Measurements from ENCODE around the gene COL11A1. TPM values are rescaled to one million over a fixed set of nuclear protein-coding genes. Genes with fewer than 3 reads are reported as not detected.

The COL11A1 gene
- total RNA-seq, 1 experiment from 2014 or later = not detected

DNA sequence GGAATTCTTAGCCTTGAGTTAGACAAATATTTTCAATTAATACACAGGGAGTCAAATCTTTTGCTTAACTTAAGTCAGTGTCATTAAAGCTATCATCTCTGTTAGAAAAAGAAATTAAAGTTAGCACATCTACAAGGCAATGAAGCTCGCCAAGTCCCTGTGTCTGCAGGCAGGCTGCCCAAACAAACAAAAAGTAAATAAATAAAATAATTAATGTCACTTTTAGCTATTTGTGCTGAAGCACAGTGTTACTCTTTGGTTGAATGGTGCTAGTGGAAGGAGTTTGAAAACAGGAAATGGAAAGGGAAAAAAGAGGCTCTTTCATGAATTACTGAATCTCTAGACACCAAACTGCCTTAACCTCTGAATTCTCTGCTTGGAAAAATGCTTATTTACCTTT is 37.1 kb upstream of the COL11A1 start:
- H3K9me3 ChIP-seq (ENCODE audit: insufficient read depth, low read depth) = no peaks in the 10 kb centered on the region
- H4K20me1 ChIP-seq (ENCODE audit: insufficient read depth) = no peaks in the 10 kb centered on the region
- DNase-seq = no peak
- H2AFZ ChIP-seq = no peak overlapping the region
- CTCF ChIA-PET = no interaction called here
- intact Hi-C loops (cut with micrococcal nuclease; ENCODE audit: unreplicated experiment) = no loop called here
- no TSS peak for BruUV-seq (replicated peaks)
- H3K27ac ChIP-seq = no peak overlapping the region
- no peaks in the 10 kb centered on the region for H3K79me2 ChIP-seq (ENCODE audit: low read depth)
- H3K9me2 ChIP-seq (ENCODE audit: insufficient read depth) = no peaks in the 10 kb centered on the region
- no peak overlapping the region for H3K4me3 ChIP-seq
- no peak for TF ChIP-seq EZH2 (IDR thresholded peaks at IDR 0.05; ENCODE audit: low read depth)
- TF ChIP-seq, protein P1, sequence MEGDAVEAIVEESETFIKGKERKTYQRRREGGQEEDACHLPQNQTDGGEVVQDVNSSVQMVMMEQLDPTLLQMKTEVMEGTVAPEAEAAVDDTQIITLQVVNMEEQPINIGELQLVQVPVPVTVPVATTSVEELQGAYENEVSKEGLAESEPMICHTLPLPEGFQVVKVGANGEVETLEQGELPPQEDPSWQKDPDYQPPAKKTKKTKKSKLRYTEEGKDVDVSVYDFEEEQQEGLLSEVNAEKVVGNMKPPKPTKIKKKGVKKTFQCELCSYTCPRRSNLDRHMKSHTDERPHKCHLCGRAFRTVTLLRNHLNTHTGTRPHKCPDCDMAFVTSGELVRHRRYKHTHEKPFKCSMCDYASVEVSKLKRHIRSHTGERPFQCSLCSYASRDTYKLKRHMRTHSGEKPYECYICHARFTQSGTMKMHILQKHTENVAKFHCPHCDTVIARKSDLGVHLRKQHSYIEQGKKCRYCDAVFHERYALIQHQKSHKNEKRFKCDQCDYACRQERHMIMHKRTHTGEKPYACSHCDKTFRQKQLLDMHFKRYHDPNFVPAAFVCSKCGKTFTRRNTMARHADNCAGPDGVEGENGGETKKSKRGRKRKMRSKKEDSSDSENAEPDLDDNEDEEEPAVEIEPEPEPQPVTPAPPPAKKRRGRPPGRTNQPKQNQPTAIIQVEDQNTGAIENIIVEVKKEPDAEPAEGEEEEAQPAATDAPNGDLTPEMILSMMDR (conservative IDR thresholded peaks at IDR 0.05) = no peak
- no peaks in the 10 kb centered on the region for H3K36me3 ChIP-seq (ENCODE audit: low read depth)
- no peaks in the 10 kb centered on the region for H3K4me1 ChIP-seq (replicated peaks; ENCODE audit: insufficient read depth)
- no peak overlapping the region for H3K4me2 ChIP-seq
- H3K27me3 ChIP-seq (ENCODE audit: insufficient read depth, low read depth) = no peaks in the 10 kb centered on the region
- H3F3A ChIP-seq (ENCODE audit: insufficient read depth, low read depth) = no peaks in the 10 kb centered on the region
- POLR2A ChIA-PET (ENCODE audit: unreplicated experiment) = no interaction called here

DNA sequence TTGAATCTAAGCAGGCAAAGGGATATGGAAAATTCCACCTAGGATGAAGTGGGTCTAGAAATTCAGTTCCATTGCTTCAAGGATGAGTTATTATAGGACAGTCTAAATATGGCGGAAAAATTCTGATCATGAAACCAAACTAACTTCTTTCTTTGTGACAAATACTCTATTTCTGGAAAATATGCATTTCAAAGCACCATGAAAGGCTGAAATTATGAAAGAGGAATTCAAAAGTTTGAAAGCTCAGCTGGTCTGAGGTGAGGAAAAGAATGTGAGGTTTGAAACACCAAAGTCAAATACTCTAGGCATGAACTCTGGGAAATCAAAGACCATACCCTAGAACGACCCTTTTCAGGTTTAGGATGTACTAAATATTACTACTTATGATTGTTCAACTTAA is 36.4 kb upstream of the COL11A1 start:
- Histone ChIP-seq H3K36me3 (ENCODE audit: low read depth) (no peaks in the 10 kb centered on the region), H3K4me1 (replicated peaks; ENCODE audit: insufficient read depth) (no peaks in the 10 kb centered on the region), H3K27ac (no peak overlapping the region), H3K79me2 (ENCODE audit: low read depth) (no peaks in the 10 kb centered on the region), H2AFZ (no peak overlapping the region), H3K9me3 (ENCODE audit: insufficient read depth, low read depth) (no peaks in the 10 kb centered on the region), H3K9me2 (ENCODE audit: insufficient read depth) (no peaks in the 10 kb centered on the region), H3K4me2 (no peak overlapping the region), H3K27me3 (ENCODE audit: insufficient read depth, low read depth) (no peaks in the 10 kb centered on the region), H3F3A (ENCODE audit: insufficient read depth, low read depth) (no peaks in the 10 kb centered on the region), H3K4me3 (no peak overlapping the region), H4K20me1 (ENCODE audit: insufficient read depth) (no peaks in the 10 kb centered on the region)
- no TSS peak for BruUV-seq (replicated peaks)
- no peak for TF ChIP-seq EZH2 (IDR thresholded peaks at IDR 0.05; ENCODE audit: low read depth)
- TF ChIP-seq, protein P1 (conservative IDR thresholded peaks at IDR 0.05) = no peak
- DNase-seq = no peak
- CTCF ChIA-PET = no interaction called here
- POLR2A ChIA-PET (ENCODE audit: unreplicated experiment) = no interaction called here
- intact Hi-C loops (cut with micrococcal nuclease; ENCODE audit: unreplicated experiment) = no loop called here

DNA sequence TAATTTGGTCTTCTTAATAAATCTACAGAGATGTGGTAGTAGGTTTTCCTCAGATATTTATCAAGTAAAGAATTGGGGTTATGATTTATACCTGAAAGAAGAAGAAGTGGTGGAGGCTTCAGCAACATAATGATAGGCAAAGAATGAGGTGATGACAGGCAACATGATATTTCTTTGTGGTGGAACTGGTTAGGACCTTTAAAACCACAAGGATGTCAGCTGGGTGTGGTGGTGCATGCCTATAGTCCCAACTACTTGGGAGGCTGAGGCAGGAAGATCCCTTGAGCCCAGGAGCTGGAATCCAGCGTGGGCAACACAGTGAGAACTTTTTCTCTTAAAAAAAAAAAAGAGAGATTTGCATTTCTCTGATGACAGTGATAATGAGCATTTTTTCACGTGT is 34.1 kb upstream of the COL11A1 start:
- Histone ChIP-seq H3K4me2 (no peak overlapping the region), H2AFZ (no peak overlapping the region), H3K9me2 (ENCODE audit: insufficient read depth) (no peaks in the 10 kb centered on the region), H3K4me3 (no peak overlapping the region), H3F3A (ENCODE audit: insufficient read depth, low read depth) (no peaks in the 10 kb centered on the region), H3K36me3 (ENCODE audit: low read depth) (no peaks in the 10 kb centered on the region), H3K27me3 (ENCODE audit: insufficient read depth, low read depth) (no peaks in the 10 kb centered on the region), H3K9me3 (ENCODE audit: insufficient read depth, low read depth) (no peaks in the 10 kb centered on the region; the same call in 1 of the 2 replicates), H3K79me2 (ENCODE audit: low read depth) (no peaks in the 10 kb centered on the region), H3K4me1 (replicated peaks; ENCODE audit: insufficient read depth) (no peaks in the 10 kb centered on the region), H3K27ac (no peak overlapping the region), H4K20me1 (ENCODE audit: insufficient read depth) (no peaks in the 10 kb centered on the region)
- CTCF ChIA-PET = no interaction called here
- intact Hi-C loops (cut with micrococcal nuclease; ENCODE audit: unreplicated experiment) = no loop called here
- no TSS peak for BruUV-seq (replicated peaks)
- no peak for DNase-seq
- TF ChIP-seq EZH2 (IDR thresholded peaks at IDR 0.05; ENCODE audit: low read depth) = no peak
- TF ChIP-seq, protein P1 (conservative IDR thresholded peaks at IDR 0.05) = no peak
- POLR2A ChIA-PET (ENCODE audit: unreplicated experiment) = no interaction called here

Measured in PC-9 (cell line).